ENCODE results near the gene FRAT1.
A peak's percentile ranks its signal among the peaks of the same experiment; 100 is the strongest.

GRCh38 chr10:97318772-97319651, at the start of gene FRAT1:
- TF ChIP-seq POLR2AphosphoS5 (IDR thresholded peaks at IDR 0.05; ENCODE audit: low read depth, low read length) (peak; percentile 24; the same call in 1 of the 2 replicates), BRCA1 (IDR thresholded peaks at IDR 0.05; ENCODE audit: low read depth, low read length) (no peak), RBBP5 (IDR thresholded peaks at IDR 0.05; ENCODE audit: borderline replicate concordance, low read depth, low read length) (no peak), SP2 (IDR thresholded peaks at IDR 0.05; ENCODE audit: low read length) (no peak), CTCF (IDR thresholded peaks at IDR 0.05; ENCODE audit: control extremely low read depth in 1 of 3, insufficient read depth in 1 of 3, low read depth in 1 of 3, low read length in 3 of 3) (no peak), SUZ12 (IDR thresholded peaks at IDR 0.05; ENCODE audit: low read length) (no peak), BCL11A (IDR thresholded peaks at IDR 0.05; ENCODE audit: low read depth in 2 of 2, low read length in 2 of 2) (no peak), CEBPB (IDR thresholded peaks at IDR 0.05; ENCODE audit: low read depth, low read length) (no peak), POLR2A (IDR thresholded peaks at IDR 0.05; ENCODE audit: control extremely low read depth in 1 of 2, low read depth in 2 of 2, low read length in 2 of 2) (peak in 1 of 2 experiments; percentile 50; a peak in 1 of 3 replicates)
- TF ChIP-seq, protein P1, sequence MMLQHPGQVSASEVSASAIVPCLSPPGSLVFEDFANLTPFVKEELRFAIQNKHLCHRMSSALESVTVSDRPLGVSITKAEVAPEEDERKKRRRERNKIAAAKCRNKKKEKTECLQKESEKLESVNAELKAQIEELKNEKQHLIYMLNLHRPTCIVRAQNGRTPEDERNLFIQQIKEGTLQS (IDR thresholded peaks at IDR 0.05; ENCODE audit: insufficient read depth, low read depth, low read length): no peak

Measured in H1 (cell line).